Mesenteric fat pad (tissue), 1 donor: ENCODE results near the gene ITCH. TPM values are rescaled to one million over a fixed set of nuclear protein-coding genes. Genes with fewer than 3 reads are reported as not detected.
"Not testable (repeated sequence)": the region's sequence is repeated elsewhere in the genome, so short reads cannot be mapped to it uniquely, and the experiment has no call there.

Experiments used
- DNase-seq: peaks from one replicate; pipeline ENCODE4 v3.0.0-alpha.2; 2020; ENCODE audit warnings: low spot score
- total RNA-seq: library from RNA; stranded (reverse); fragmentation: NEBNext Ultra II Directional; extraction: Animal tissue kit (Norgen Biotek cat#: 25700); gene quantifications from one replicate; pipeline ENCODE4 v1.2.1, GENCODE V29; 2021
- donor health status: DM: yes; HTN: yes; CAD: no.

The ITCH gene
- total RNA-seq, 1 donor from 2014 or later, result 68.2 TPM

GRCh38 chr20:34449674-34450592 lies 86.9 kb downstream of the ITCH start:
- DNase-seq, result no peak

- DNase-seq, result no peak
Measured at GRCh38 chr20:34452281-34452982, 89.4 kb downstream of the ITCH start.

- no peak for DNase-seq
Measured at GRCh38 chr20:34458631-34459030, 95.6 kb downstream of the ITCH start.

- DNase-seq, result no peak
Measured at GRCh38 chr20:34459209-34459897, 96.3 kb downstream of the ITCH start.

- no peak for DNase-seq
Measured at GRCh38 chr20:34461779-34462087, 98.7 kb downstream of the ITCH start.

GRCh38 chr20:34468951-34469350 lies 105.9 kb downstream of the ITCH start:
- DNase-seq, result no peak

- DNase-seq, result no peak
Measured at GRCh38 chr20:34472246-34472925, 109.3 kb downstream of the ITCH start.

- no peak for DNase-seq
Measured at GRCh38 chr20:34473262-34473883, 110.3 kb downstream of the ITCH start.

- DNase-seq, result no peak
Measured at GRCh38 chr20:34475979-34476736, 113.1 kb downstream of the ITCH start.

- DNase-seq, result no peak
Measured at GRCh38 chr20:34479627-34480026, 116.6 kb downstream of the ITCH start.

- DNase-seq, result not testable (repeated sequence)
Measured at GRCh38 chr20:34482154-34482553, 119.1 kb downstream of the ITCH start.

- DNase-seq, result not testable (repeated sequence)
Measured at GRCh38 chr20:34483585-34484220, 120.6 kb downstream of the ITCH start.

- no peak for DNase-seq
Measured at GRCh38 chr20:34485068-34485634, 122.1 kb downstream of the ITCH start.

- no peak for DNase-seq
Measured at GRCh38 chr20:34491226-34491931, 128.3 kb downstream of the ITCH start.

GRCh38 chr20:34491932-34492509 lies 128.9 kb downstream of the ITCH start:
- DNase-seq, result no peak

- DNase-seq, result no peak
Measured at GRCh38 chr20:34493646-34494045, 130.6 kb downstream of the ITCH start.

- no peak for DNase-seq
Measured at GRCh38 chr20:34495307-34495706, 132.2 kb downstream of the ITCH start.

- DNase-seq, result no peak
Measured at GRCh38 chr20:34495916-34496315, 132.8 kb downstream of the ITCH start.
